Suprapubic skin (tissue), 4 donors: ENCODE results near the gene THUMPD1.

Experiments used
- POLR2A ChIP-seq, 2 donors: fragments of 450-650 bp; IDR thresholded peaks; one replicate each; pipeline ENCODE4 v1.6.1; 2017; ENCODE audit warnings: antibody characterized with exemption in 2 of 2, mild to moderate bottlenecking in 2 of 2, moderate library complexity in 2 of 2
- POLR2AphosphoS5 ChIP-seq, 3 donors: sonication (generic); formaldehyde crosslinking; IDR thresholded peaks; one replicate each; pipeline ENCODE4 v1.6.1; 2017; ENCODE audit warnings: antibody characterized with exemption in 3 of 3
- TF ChIP-seq, protein P1 (sequence below), 2 donors: fragments of 200-600 bp in 1 of 2; fragments of 450-650 bp in 1 of 2; sonication (generic) in 1 of 2; IDR thresholded peaks; one replicate each; pipeline ENCODE4 v1.5.1; 2016 to 2019; ENCODE audit warnings: antibody characterized with exemption in 2 of 2, mild to moderate bottlenecking in 1 of 2, moderate library complexity in 1 of 2

DNA sequence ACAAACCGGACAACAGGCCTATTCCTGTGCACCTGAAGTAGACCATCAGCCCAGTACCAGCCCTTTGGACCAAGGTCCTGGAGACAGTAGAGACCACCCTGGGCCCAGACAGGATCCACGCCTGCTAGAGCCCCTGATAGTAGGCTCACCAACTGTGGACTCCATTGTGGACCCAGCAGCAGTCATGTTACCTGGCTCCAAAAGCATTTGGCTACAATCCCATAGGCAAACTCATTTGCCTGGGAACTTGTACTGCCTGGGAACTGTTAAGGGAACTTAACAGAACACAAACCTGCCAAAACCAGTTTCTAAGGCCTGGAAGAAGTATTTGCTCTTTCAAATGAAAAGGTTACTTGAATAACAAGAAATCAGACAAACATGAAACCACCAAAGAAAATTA is 34.2 kb downstream of the THUMPD1 start:
- TF ChIP-seq, protein P1, sequence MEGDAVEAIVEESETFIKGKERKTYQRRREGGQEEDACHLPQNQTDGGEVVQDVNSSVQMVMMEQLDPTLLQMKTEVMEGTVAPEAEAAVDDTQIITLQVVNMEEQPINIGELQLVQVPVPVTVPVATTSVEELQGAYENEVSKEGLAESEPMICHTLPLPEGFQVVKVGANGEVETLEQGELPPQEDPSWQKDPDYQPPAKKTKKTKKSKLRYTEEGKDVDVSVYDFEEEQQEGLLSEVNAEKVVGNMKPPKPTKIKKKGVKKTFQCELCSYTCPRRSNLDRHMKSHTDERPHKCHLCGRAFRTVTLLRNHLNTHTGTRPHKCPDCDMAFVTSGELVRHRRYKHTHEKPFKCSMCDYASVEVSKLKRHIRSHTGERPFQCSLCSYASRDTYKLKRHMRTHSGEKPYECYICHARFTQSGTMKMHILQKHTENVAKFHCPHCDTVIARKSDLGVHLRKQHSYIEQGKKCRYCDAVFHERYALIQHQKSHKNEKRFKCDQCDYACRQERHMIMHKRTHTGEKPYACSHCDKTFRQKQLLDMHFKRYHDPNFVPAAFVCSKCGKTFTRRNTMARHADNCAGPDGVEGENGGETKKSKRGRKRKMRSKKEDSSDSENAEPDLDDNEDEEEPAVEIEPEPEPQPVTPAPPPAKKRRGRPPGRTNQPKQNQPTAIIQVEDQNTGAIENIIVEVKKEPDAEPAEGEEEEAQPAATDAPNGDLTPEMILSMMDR (IDR thresholded peaks at IDR 0.05): no peak
- no peak for TF ChIP-seq POLR2AphosphoS5 (IDR thresholded peaks at IDR 0.05)
- no peak for TF ChIP-seq POLR2A (IDR thresholded peaks at IDR 0.05)
